NCI-H2227 (cell line): ENCODE results near the gene SEC61B.

Experiments
- DNase-seq: peaks from one replicate; lab custom pipeline; 2025; ENCODE audit not compliant: unreplicated experiment; lab: John Stamatoyannopoulos, UW

SEC61B gene

GRCh38 chr9:99266255-99267023 lies 44.4 kb downstream of the SEC61B start:
- DNase-seq = peak; percentile 70

DNA sequence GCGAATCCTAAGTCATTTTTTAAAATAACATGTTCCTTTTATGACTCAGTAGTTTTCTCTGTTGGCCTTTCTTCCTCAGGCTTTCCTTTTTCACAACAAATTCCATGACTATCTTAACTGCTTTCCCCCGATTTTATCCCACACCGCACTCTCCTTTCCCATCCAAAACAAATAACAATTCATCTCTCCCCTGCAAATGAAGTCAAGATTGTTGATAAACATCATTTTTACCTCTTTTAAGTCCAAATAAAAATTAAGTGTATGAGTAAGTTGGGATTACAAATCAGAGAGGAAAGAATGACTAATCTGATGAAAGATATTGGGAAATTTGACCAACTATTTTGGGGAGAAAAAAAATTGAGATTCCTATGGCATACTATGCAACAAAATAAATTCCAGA lies 47.3 kb downstream of the SEC61B start:
- no peak for DNase-seq

DNA sequence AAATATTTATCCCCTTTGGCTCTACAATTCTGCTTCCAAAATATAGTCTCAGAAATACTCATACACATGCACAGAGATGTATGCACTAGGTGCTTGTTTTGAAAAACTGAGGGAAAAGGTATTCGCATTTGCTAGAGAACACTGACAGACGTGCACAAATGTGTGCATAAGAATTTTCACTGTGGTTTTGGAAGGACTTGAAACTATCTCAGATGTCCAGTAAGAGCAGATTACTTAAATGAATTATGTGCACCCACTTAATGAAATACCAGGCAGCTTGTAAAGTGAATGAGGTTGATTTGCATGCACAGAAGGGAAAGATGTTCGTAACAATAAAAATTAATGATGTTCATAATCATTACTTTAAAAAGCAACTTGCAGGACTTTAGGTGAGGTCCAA lies 48.4 kb downstream of the SEC61B start:
- no peak for DNase-seq

DNA sequence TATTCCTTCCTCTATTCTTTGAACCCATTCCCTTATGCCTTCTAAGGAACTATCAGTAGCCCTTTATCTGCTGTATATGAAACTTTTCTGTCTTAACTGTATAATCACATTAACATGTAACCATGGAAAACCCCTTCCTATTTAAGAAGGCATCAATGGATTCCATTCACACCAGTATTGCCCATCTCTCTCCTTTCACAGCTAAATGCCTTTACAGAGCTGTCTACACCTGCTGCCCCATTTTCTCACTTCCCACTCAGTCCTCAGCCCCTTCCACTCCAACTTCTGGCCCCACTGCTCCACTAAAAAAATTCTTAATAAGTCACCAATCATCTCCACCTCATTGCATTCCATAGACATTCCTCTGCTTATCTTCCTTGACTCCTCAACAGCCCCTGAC lies 50.8 kb downstream of the SEC61B start:
- no peak for DNase-seq

- no peak for DNase-seq
Measured at GRCh38 chr9:99274016-99274415, 51.9 kb downstream of the SEC61B start.

- DNase-seq = no peak
Measured at GRCh38 chr9:99274495-99274894, 52.4 kb downstream of the SEC61B start.
